H1 (cell line): Measurements from ENCODE around the gene DVL1. TPM values are rescaled to one million over a fixed set of nuclear protein-coding genes. Genes with fewer than 3 reads are reported as not detected.

Experiments
- CTCF ChIA-PET: fragments of 300-600 bp; sonication (Branson Sonifier 250); formaldehyde crosslinking; loops from one replicate; lab custom pipeline; 2021; ENCODE audit not compliant: partially characterized antibody; lab: Charles Lee
- POLR2A ChIA-PET: fragments of 300-600 bp; sonication (Branson Sonifier 250); formaldehyde crosslinking; loops from one replicate; lab custom pipeline; 2021; ENCODE audit warnings: inconsistent platforms; ENCODE audit not compliant: partially characterized antibody; lab: Charles Lee
- DNase-seq, 2 experiments: peaks; one replicate each; pipeline versions ENCODE4 v3.0.0 to v3.0.0-alpha.2; 2010 to 2022; ENCODE audit warnings: low spot score in 2 of 2, low read depth in 1 of 2, mixed read lengths in 1 of 2
- FAIRE-seq: peaks from 2 replicates; lab custom pipeline; 2011; peaks lifted over from hg19 to GRCh38; lab: Jason Lieb, UNC
- H2AFZ ChIP-seq: 2 replicates; pipeline ENCODE4 v1.8.1; 2012; ENCODE audit warnings: low read length, inconsistent platforms
- H2AK5ac ChIP-seq: 2 replicates; pipeline ENCODE4 v1.6.1; 2013; ENCODE audit warnings: low read depth, low read length
- H2BK120ac ChIP-seq: replicated peaks from 2 replicates; pipeline ENCODE3; 2013; ENCODE audit warnings: low read depth, low read length, inconsistent platforms
- H2BK12ac ChIP-seq: 2 replicates; pipeline ENCODE4 v1.6.1; 2013; ENCODE audit warnings: low read depth, low read length
- H2BK15ac ChIP-seq: 2 replicates; pipeline ENCODE4 v1.6.1; 2013; ENCODE audit warnings: low read length
- H2BK20ac ChIP-seq: 2 replicates; pipeline ENCODE4 v1.6.1; 2013; ENCODE audit warnings: low read length
- H2BK5ac ChIP-seq: 2 replicates; pipeline ENCODE4 v1.6.1; 2013; ENCODE audit warnings: low read depth, low read length
- H3K14ac ChIP-seq: 2 replicates; pipeline ENCODE4 v1.6.1; 2013; ENCODE audit warnings: inconsistent platforms; ENCODE audit not compliant: insufficient read length
- H3K18ac ChIP-seq: 2 replicates; pipeline ENCODE4 v1.6.1; 2013; ENCODE audit warnings: low read length; ENCODE audit errors: extremely low read depth
- H3K23ac ChIP-seq: 2 replicates; pipeline ENCODE4 v1.6.1; 2013; ENCODE audit warnings: inconsistent platforms; ENCODE audit not compliant: insufficient read length
- H3K23me2 ChIP-seq: 2 replicates; pipeline ENCODE4 v1.6.1; 2013; ENCODE audit warnings: low read depth, low read length
- H3K27ac ChIP-seq: 2 replicates; pipeline ENCODE4 v1.6.1; 2011; ENCODE audit warnings: low read depth, low read length, inconsistent platforms
- H3K27me3 ChIP-seq, 4 experiments: replicated peaks in 1 of 4; 1 replicate in 1 of 4; 2 replicates in 3 of 4; pipeline versions ENCODE4 v1.6.1 to v1.8.1; 2011 to 2013; ENCODE audit warnings: low read length in 3 of 4, mild to moderate bottlenecking in 3 of 4, inconsistent platforms in 2 of 4, mixed read lengths in 2 of 4, moderate library complexity in 1 of 4; ENCODE audit not compliant: control insufficient read depth in 3 of 4, insufficient read depth in 3 of 4; ENCODE audit errors: extremely low read depth in 1 of 4
- H3K36me3 ChIP-seq, 4 experiments: 2 replicates each; pipeline versions ENCODE4 v1.6.1 to v1.8.1; 2011 to 2013; ENCODE audit warnings: mild to moderate bottlenecking in 4 of 4, low read length in 3 of 4, moderate library complexity in 2 of 4, control low read depth in 1 of 4, inconsistent platforms in 1 of 4; ENCODE audit not compliant: insufficient read depth in 4 of 4, control insufficient read depth in 2 of 4
- H3K4ac ChIP-seq: replicated peaks from 2 replicates; pipeline ENCODE3; 2013; ENCODE audit warnings: low read length, low read depth, mixed read lengths, inconsistent platforms; ENCODE audit not compliant: insufficient read length
- H3K4me1 ChIP-seq, 4 experiments: replicated peaks in 1 of 4; 1 replicate in 1 of 4; 2 replicates in 3 of 4; pipeline versions ENCODE4 v1.6.1 to v1.8.1; 2011 to 2013; ENCODE audit warnings: low read length in 3 of 4, inconsistent platforms in 2 of 4, mixed read lengths in 1 of 4; ENCODE audit not compliant: insufficient read depth in 4 of 4, control insufficient read depth in 3 of 4
- H3K4me2 ChIP-seq, 2 experiments: 2 replicates each; pipeline versions ENCODE4 v1.6.1 to v1.8.1; 2011 to 2013; ENCODE audit warnings: low read depth in 2 of 2, low read length in 2 of 2, control low read depth in 1 of 2, inconsistent platforms in 1 of 2, mild to moderate bottlenecking in 1 of 2; ENCODE audit not compliant: insufficient read depth in 1 of 2
- H3K4me3 ChIP-seq, 4 experiments: fragments of 200-600, 300-600 bp in 1 of 4; sonication (generic), shearing (Covaris generic), sonication (Bioruptor Twin) in 1 of 4; 2 replicates each; pipeline versions ENCODE4 v1.5.1 to v1.8.1; 2011 to 2016; ENCODE audit warnings: low read length in 4 of 4, low read depth in 3 of 4, control low read depth in 2 of 4, inconsistent platforms in 2 of 4, mild to moderate bottlenecking in 2 of 4, mixed read lengths in 1 of 4, moderate library complexity in 1 of 4; ENCODE audit not compliant: insufficient read depth in 2 of 4; ENCODE audit errors: extremely low read depth in 1 of 4
- H3K56ac ChIP-seq: replicated peaks from 2 replicates; pipeline ENCODE3; 2013; ENCODE audit warnings: low read depth, mild to moderate bottlenecking, mixed read lengths, low read length, inconsistent platforms; ENCODE audit not compliant: insufficient read length
- H3K79me1 ChIP-seq: 2 replicates; pipeline ENCODE4 v1.6.1; 2013; ENCODE audit warnings: low read depth, low read length, control low read depth
- H3K79me2 ChIP-seq, 2 experiments: 2 replicates each; pipeline versions ENCODE4 v1.6.1 to v1.8.1; 2012 to 2013; ENCODE audit warnings: low read length in 2 of 2, mild to moderate bottlenecking in 2 of 2, inconsistent platforms in 1 of 2; ENCODE audit not compliant: insufficient read depth in 2 of 2, control insufficient read depth in 1 of 2
- H3K9ac ChIP-seq, 4 experiments: replicated peaks in 1 of 4; 1 replicate in 1 of 4; 2 replicates in 3 of 4; pipeline versions ENCODE4 v1.6.1 to v1.8.1; 2011 to 2013; ENCODE audit warnings: low read depth in 3 of 4, low read length in 3 of 4, control low read depth in 2 of 4, mild to moderate bottlenecking in 2 of 4, moderate library complexity in 2 of 4, inconsistent platforms in 1 of 4; ENCODE audit errors: extremely low read depth in 1 of 4
- H3K9me3 ChIP-seq, 2 experiments: 2 replicates each; pipeline versions ENCODE4 v1.6.1 to v1.8.1; 2012 to 2013; ENCODE audit warnings: mild to moderate bottlenecking in 2 of 2, moderate library complexity in 2 of 2, control low read depth in 1 of 2, inconsistent platforms in 1 of 2, low read depth in 1 of 2, low read length in 1 of 2, mixed read lengths in 1 of 2; ENCODE audit not compliant: insufficient read depth in 2 of 2
- H4K20me1 ChIP-seq, 2 experiments: replicated peaks in 1 of 2; 2 replicates each; pipeline versions ENCODE3 to v1.8.1; 2011 to 2013; ENCODE audit warnings: inconsistent platforms in 2 of 2, low read length in 2 of 2, mild to moderate bottlenecking in 1 of 2; ENCODE audit not compliant: insufficient read depth in 2 of 2, control insufficient read depth in 1 of 2
- H4K5ac ChIP-seq: 2 replicates; pipeline ENCODE4 v1.6.1; 2013; ENCODE audit warnings: low read length, low read depth, mixed read lengths, inconsistent platforms; ENCODE audit not compliant: insufficient read length
- H4K8ac ChIP-seq: 2 replicates; pipeline ENCODE4 v1.8.0; 2013; ENCODE audit warnings: mild to moderate bottlenecking, moderate library complexity, low read length, inconsistent platforms; ENCODE audit not compliant: insufficient read depth; ENCODE audit errors: extremely low read depth
- H4K91ac ChIP-seq: replicated peaks from 2 replicates; pipeline ENCODE3; 2013; ENCODE audit warnings: low read length, mixed read lengths, inconsistent platforms; ENCODE audit not compliant: insufficient read length
- ASH2L ChIP-seq: fragments of 200-600, 300-600 bp; sonication (generic); IDR thresholded peaks from one replicate; pipeline ENCODE4 v1.7.1; 2017; ENCODE audit warnings: low read length
- BCL11A ChIP-seq, 2 experiments: IDR thresholded peaks; one replicate each; pipeline ENCODE4 v1.6.1; 2011; ENCODE audit warnings: low read depth in 2 of 2, low read length in 2 of 2, mild to moderate bottlenecking in 2 of 2
- CHD2 ChIP-seq: IDR thresholded peaks from 2 replicates; pipeline ENCODE4 v1.6.1; 2012; ENCODE audit warnings: low read length, improper control_type of control experiment
- EP300 ChIP-seq, 2 experiments: IDR thresholded peaks; 1 replicate in 1 of 2; 2 replicates in 1 of 2; pipeline ENCODE4 v1.6.1; 2011 to 2012; ENCODE audit warnings: low read depth in 2 of 2, low read length in 2 of 2, mild to moderate bottlenecking in 2 of 2, borderline replicate concordance in 1 of 2, inconsistent platforms in 1 of 2, moderate library complexity in 1 of 2
- GABPA ChIP-seq: IDR thresholded peaks from 2 replicates; pipeline ENCODE4 v1.6.1; 2011; ENCODE audit warnings: mild to moderate bottlenecking, low read length, moderate library complexity, borderline replicate concordance; ENCODE audit not compliant: insufficient read depth
- HDAC2 ChIP-seq, 2 experiments: fragments of 300-600 bp in 1 of 2; sonication (generic) in 1 of 2; IDR thresholded peaks; 2 replicates each; pipeline ENCODE4 v1.6.1; 2011 to 2012; ENCODE audit warnings: low read depth in 2 of 2, low read length in 2 of 2, mild to moderate bottlenecking in 2 of 2, moderate library complexity in 2 of 2, borderline replicate concordance in 1 of 2, inconsistent platforms in 1 of 2
- JUN ChIP-seq: IDR thresholded peaks from 2 replicates; pipeline ENCODE4 v1.6.1; 2011; ENCODE audit warnings: low read depth, mild to moderate bottlenecking, improper control_type of control experiment, low read length
- KDM5A ChIP-seq: fragments of 200-600 bp; IDR thresholded peaks from 2 replicates; pipeline ENCODE4 v1.7.1; 2012; ENCODE audit warnings: mild to moderate bottlenecking, low read length, inconsistent platforms, mixed read lengths
- POLR2A ChIP-seq, 2 experiments: IDR thresholded peaks; 1 replicate in 1 of 2; 2 replicates in 1 of 2; pipeline ENCODE4 v1.6.1; 2011; ENCODE audit warnings: low read depth in 2 of 2, low read length in 2 of 2, mild to moderate bottlenecking in 2 of 2; ENCODE audit errors: control extremely low read depth in 1 of 2
- POLR2AphosphoS5 ChIP-seq: IDR thresholded peaks from 2 replicates; pipeline ENCODE4 v1.6.1; 2011; ENCODE audit warnings: low read depth, low read length
- SAP30 ChIP-seq: fragments of 300-600 bp; sonication (generic); IDR thresholded peaks from 2 replicates; pipeline ENCODE4 v1.7.1; 2012; ENCODE audit warnings: low read length, moderate library complexity, mild to moderate bottlenecking, inconsistent platforms; ENCODE audit not compliant: insufficient read depth, insufficient replicate concordance
- SIN3A ChIP-seq, 2 experiments: IDR thresholded peaks in 1 of 2; conservative IDR thresholded peaks in 1 of 2; 2 replicates each; pipeline ENCODE4 v1.6.1; 2011 to 2012; ENCODE audit warnings: low read length in 2 of 2, improper control_type of control experiment in 1 of 2, low read depth in 1 of 2, mild to moderate bottlenecking in 1 of 2
- YY1 ChIP-seq: IDR thresholded peaks from 2 replicates; pipeline ENCODE4 v1.6.1; 2011; ENCODE audit warnings: low read depth, mild to moderate bottlenecking, low read length
- WGBS, 2 experiments: shearing (Covaris generic) in 1 of 2; methylation state at CpG; one replicate each; pipeline versions ENCODE4 v1.1.6 to v1.1.7; 2013 to 2015; ENCODE audit warnings: low lambda C conversion rate in 2 of 2, mixed read lengths in 2 of 2, inconsistent platforms in 1 of 2, low coverage in 1 of 2, missing lambda C conversion rate in 1 of 2; ENCODE audit not compliant: insufficient replicate concordance in 2 of 2, insufficient coverage in 1 of 2, insufficient read length in 1 of 2; ENCODE audit errors: extremely low coverage in 1 of 2, missing lambda C conversion rate in 1 of 2; 5-methylcytosine and 5-hydroxymethylcytosine counted together
- polyA plus RNA-seq, 7 experiments: library from polyadenylated mRNA; depleted of rRNA in 3 of 7; stranded (reverse) in 5 of 7; unstranded in 2 of 7; fragments of >200 nt in 5 of 7; fragments of 200-250 nt in 2 of 7; gene quantifications; 1 replicate in 5 of 7; 2 replicates in 1 of 7; 4 replicates in 1 of 7; pipeline versions ENCODE4 v1.2.1 to v1.2.3, GENCODE V29; 2011 to 2013; ENCODE audit warnings: missing spikeins in 2 of 7, mixed read lengths in 2 of 7
- total RNA-seq: library from RNA; stranded (reverse); fragmentation: NEBNext Ultra II Directional; extraction: Animal tissue kit (Norgen Biotek cat#: 25700); gene quantifications from 2 replicates; pipeline ENCODE4 v1.2.1, GENCODE V29; 2021

DVL1 gene
- total and polyA plus RNA-seq, 2 of the 8 experiments (the other 6 are each of a cell fraction or from before 2014, with no cell fraction given): 39.4 to 58.9 TPM

DNA sequence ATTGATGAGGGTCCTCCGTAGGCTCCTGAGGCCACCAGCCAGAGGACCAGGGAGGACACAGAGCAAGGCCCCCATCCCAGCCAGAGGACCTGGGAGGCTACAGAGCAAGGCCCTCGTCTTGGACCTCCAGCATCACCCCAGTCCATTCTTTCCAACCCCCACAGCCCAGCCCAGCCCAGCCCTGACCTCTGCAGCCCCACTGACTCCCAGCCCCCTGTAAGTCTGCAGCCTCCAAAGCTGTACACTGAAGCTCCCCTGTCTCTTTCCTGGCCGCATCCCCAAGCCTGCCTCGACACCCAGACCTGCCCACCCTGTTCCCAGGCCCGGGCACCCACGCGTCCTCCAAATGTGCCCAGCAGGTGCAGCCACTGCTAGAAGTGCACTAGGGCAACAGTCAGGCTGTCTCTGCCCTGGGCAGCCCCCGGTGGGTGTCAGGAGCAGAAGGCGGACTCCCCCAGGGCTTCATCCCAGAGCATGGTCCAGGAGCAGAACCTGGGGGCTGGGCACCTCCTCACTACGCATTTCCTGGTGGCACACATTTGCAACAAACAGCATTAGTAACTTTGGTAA lies 2.1 kb downstream of the DVL1 start:
- Histone ChIP-seq H3K9me3 (no peaks in the 10 kb centered on the region), H4K5ac (no peak overlapping the region), H3K14ac (no peak overlapping the region), H3K36me3 (no peaks in the 10 kb centered on the region), H2BK15ac (no peak overlapping the region), H2BK120ac (no peak overlapping the region), H3K23ac (no peak overlapping the region), H2BK12ac (no peak overlapping the region), H3K79me2 (peaks cover 0 to 28% of the 10 kb centered on the region in 2 experiments; a peak in 3 of 4 replicates), H3K9ac (no peak overlapping the region), H3K56ac (no peak overlapping the region), H3K4me3 (peak overlapping the region in 2 of 4 experiments; percentile 67 to 84; a peak in 4 of 8 replicates), H3K4me2 (peak overlapping the region in 1 of 2 experiments; percentile 75; a peak in 2 of 4 replicates), H3K27ac (no peak overlapping the region), H3K4me1 (peaks cover 0 to 24% (median 17%) of the 10 kb centered on the region in 4 experiments; a peak in 5 of 7 replicates), H3K4ac (no peak overlapping the region), H3K18ac (no peak overlapping the region), H3K23me2 (peaks cover 14% of the 10 kb centered on the region; the same call in 1 of the 2 replicates), H2AFZ (no peak overlapping the region), H2BK5ac (no peak overlapping the region), H4K91ac (no peak overlapping the region), H2BK20ac (no peak overlapping the region), H4K8ac (no peak overlapping the region), H3K27me3 (no peaks in the 10 kb centered on the region), H4K20me1 (peaks cover 16 to 38% of the 10 kb centered on the region in 2 experiments), H3K79me1 (peaks cover 17% of the 10 kb centered on the region), H2AK5ac (no peak overlapping the region)
- DNase-seq (no peak), FAIRE-seq (no peak)
- WGBS, 2 experiments: 94% methylated on average over 9 of the region's 10 CpGs; no CpG with 5 or more reads in 1 of the 2 experiments
- ChIA-PET CTCF (interaction anchor here (0.8 to 4.4 kb wide), 14 partner anchors 12 to 1035 kb away, joined by 3 to 34 read pairs (median 4); no protein-coding TSS in a partner anchor), POLR2A (interaction anchor here (1.0 to 2.3 kb wide), 5 partner anchors 12 to 28 kb away, joined by 3 to 8 read pairs (median 5); partner anchors contain the start of gene AURKAIP1)
- TF ChIP-seq HDAC2 (IDR thresholded peaks at IDR 0.05; ENCODE audit: borderline replicate concordance in 1 of 2, low read depth in 2 of 2, low read length in 2 of 2): no peak
- no peak for TF ChIP-seq BCL11A (IDR thresholded peaks at IDR 0.05; ENCODE audit: low read depth in 2 of 2, low read length in 2 of 2)
- TF ChIP-seq SAP30: no peak
- TF ChIP-seq POLR2AphosphoS5: no peak
- no peak for TF ChIP-seq CHD2
- TF ChIP-seq POLR2A (IDR thresholded peaks at IDR 0.05; ENCODE audit: control extremely low read depth in 1 of 2, low read depth in 2 of 2, low read length in 2 of 2): no peak
- no peak for TF ChIP-seq GABPA
- TF ChIP-seq ASH2L: no peak
- TF ChIP-seq KDM5A: no peak
- TF ChIP-seq EP300 (IDR thresholded peaks at IDR 0.05; ENCODE audit: borderline replicate concordance in 1 of 2, low read depth in 2 of 2, low read length in 2 of 2): no peak
- TF ChIP-seq JUN: no peak
- TF ChIP-seq SIN3A (conservative IDR thresholded peaks at IDR 0.05 in 1 of 2, IDR thresholded peaks at IDR 0.05 in 1 of 2; ENCODE audit: low read depth in 1 of 2, low read length in 2 of 2): no peak
- no peak for TF ChIP-seq YY1
